HepG2 (cell line): Measurements from ENCODE around the gene USP35. TPM values are rescaled to one million over a fixed set of nuclear protein-coding genes. Genes with fewer than 3 reads are reported as not detected.

Experiments used
- ATAC-seq: fragments of 200-7000 bp; cut with Tn5 transposase; 3 replicates; pipeline ENCODE4 v1.9.1; 2020; ENCODE audit warnings: mild to moderate bottlenecking, moderate library complexity
- BruUV-seq: library from RNA; stranded (reverse); fragments of 400-500 nt; replicated peaks from 2 replicates; lab custom pipeline; 2021; lab: Mats Ljungman, UMichigan
- CTCF ChIA-PET: fragments of 300-600 bp; formaldehyde crosslinking; extraction: SDS; loops from one replicate; lab custom pipeline; 2021; ENCODE audit warnings: low total read pairs, inconsistent platforms, low intra/inter-chr PET ratio; lab: Yijun Ruan, JAX
- POLR2A ChIA-PET: fragments of 350-600 bp; sonication (Branson Sonifier 250); formaldehyde crosslinking; loops from one replicate; lab custom pipeline; 2020; ENCODE audit warnings: antibody characterized with exemption, inconsistent platforms; lab: Yijun Ruan, JAX
- DNase-seq: peaks from one replicate; pipeline ENCODE4 v3.0.0-alpha.2; 2015; ENCODE audit warnings: low spot score
- FAIRE-seq: peaks from 3 replicates; lab custom pipeline; 2011; peaks lifted over from hg19 to GRCh38; lab: Jason Lieb, UNC
- H2AFZ ChIP-seq: one replicate; pipeline ENCODE4 v1.6.1; 2011; ENCODE audit warnings: low read length, inconsistent platforms
- H3K27ac ChIP-seq: fragments of 300-600 bp; 3 replicates; pipeline ENCODE4 v1.8.0; 2011; ENCODE audit warnings: mixed run types, mild to moderate bottlenecking, mixed read lengths, low read length, inconsistent platforms; ENCODE audit not compliant: insufficient read depth; ENCODE audit errors: extremely low read length
- H3K27me3 ChIP-seq, 2 experiments: fragments of 200-600 bp in 1 of 2; 2 replicates in 1 of 2; 3 replicates in 1 of 2; pipeline versions ENCODE4 v1.6.0 to v1.8.0; 2011; ENCODE audit warnings: low read length in 2 of 2, mild to moderate bottlenecking in 2 of 2, moderate library complexity in 2 of 2, inconsistent platforms in 1 of 2; ENCODE audit not compliant: insufficient read depth in 2 of 2, control insufficient read depth in 1 of 2
- H3K36me3 ChIP-seq, 2 experiments: fragments of 200-600 bp in 1 of 2; replicated peaks in 1 of 2; 2 replicates in 1 of 2; 3 replicates in 1 of 2; pipeline versions ENCODE4 v1.5.1 to v1.8.0; 2011; ENCODE audit warnings: low read length in 2 of 2, inconsistent platforms in 1 of 2; ENCODE audit not compliant: insufficient read depth in 2 of 2, control insufficient read depth in 1 of 2
- H3K4me1 ChIP-seq: 2 replicates; pipeline ENCODE4 v1.5.1; 2012; ENCODE audit warnings: low read length, inconsistent platforms; ENCODE audit not compliant: insufficient read depth
- H3K4me2 ChIP-seq: 2 replicates; pipeline ENCODE4 v1.6.0; 2011; ENCODE audit warnings: low read depth, low read length, inconsistent platforms
- H3K4me3 ChIP-seq, 3 experiments: fragments of 200-600 bp in 1 of 3; sonication (generic), shearing (Covaris generic) in 1 of 3; replicated peaks in 1 of 3; 2 replicates each; pipeline ENCODE4 v1.5.1; 2011 to 2016; ENCODE audit warnings: low read length in 3 of 3, inconsistent platforms in 2 of 3, low read depth in 2 of 3, mild to moderate bottlenecking in 2 of 3, control low read depth in 1 of 3, mixed read lengths in 1 of 3; ENCODE audit not compliant: insufficient read depth in 1 of 3
- H3K79me2 ChIP-seq: one replicate; pipeline ENCODE4 v1.6.1; 2011; ENCODE audit warnings: low read length, inconsistent platforms; ENCODE audit not compliant: insufficient read depth
- H3K9ac ChIP-seq: 2 replicates; pipeline ENCODE4 v1.6.0; 2011; ENCODE audit warnings: mild to moderate bottlenecking, low read depth, low read length, inconsistent platforms; ENCODE audit not compliant: insufficient read depth
- H3K9me3 ChIP-seq: 2 replicates; pipeline ENCODE4 v1.5.1; 2012; ENCODE audit warnings: mild to moderate bottlenecking, low read length
- H4K20me1 ChIP-seq: 2 replicates; pipeline ENCODE4 v1.6.0; 2011; ENCODE audit warnings: inconsistent platforms, mild to moderate bottlenecking, low read length, moderate library complexity; ENCODE audit not compliant: insufficient read depth
- AKAP8 ChIP-seq: sonication (generic); formaldehyde crosslinking; IDR thresholded peaks from 2 replicates; pipeline ENCODE4 v1.5.1; 2020; ENCODE audit warnings: mild to moderate bottlenecking, missing genetic modification reagents
- BCLAF1 ChIP-seq: fragments of 450-650 bp; IDR thresholded peaks from 2 replicates; pipeline ENCODE4 v1.6.1; 2017; ENCODE audit warnings: mild to moderate bottlenecking
- CC2D1A ChIP-seq: sonication (generic); formaldehyde crosslinking; IDR thresholded peaks from 2 replicates; pipeline ENCODE4 v1.8.1; 2023; ENCODE audit warnings: mild to moderate bottlenecking, missing genetic modification reagents
- ERF ChIP-seq: IDR thresholded peaks from 2 replicates; pipeline ENCODE4 v1.6.1; 2018; ENCODE audit warnings: missing biosample characterization, missing genetic modification reagents
- HMG20A ChIP-seq: IDR thresholded peaks from 2 replicates; pipeline ENCODE4 v1.6.1; 2016; ENCODE audit warnings: borderline replicate concordance
- IKZF4 ChIP-seq: sonication (generic); formaldehyde crosslinking; IDR thresholded peaks from 2 replicates; pipeline ENCODE4 v1.5.1; 2020; ENCODE audit warnings: borderline replicate concordance, mild to moderate bottlenecking, low read depth, missing genetic modification reagents; ENCODE audit errors: not compliant biosample characterization
- MXD4 ChIP-seq: IDR thresholded peaks from 2 replicates; pipeline ENCODE4 v1.6.1; 2016; ENCODE audit warnings: mild to moderate bottlenecking, missing biosample characterization, missing genetic modification reagents
- RBAK ChIP-seq: sonication (generic); formaldehyde crosslinking; IDR thresholded peaks from 2 replicates; pipeline ENCODE4 v1.5.1; 2020; ENCODE audit warnings: mild to moderate bottlenecking, missing genetic modification reagents
- RFXAP ChIP-seq: sonication (generic); formaldehyde crosslinking; IDR thresholded peaks from 2 replicates; pipeline ENCODE4 v1.4.0; 2020; ENCODE audit warnings: missing genetic modification reagents, borderline replicate concordance
- RXRA ChIP-seq: sonication (generic); formaldehyde crosslinking; IDR thresholded peaks from 2 replicates; pipeline ENCODE4 v1.5.1; 2020; ENCODE audit warnings: missing genetic modification reagents
- SIN3A ChIP-seq: IDR thresholded peaks from 2 replicates; pipeline ENCODE4 v1.6.1; 2011; ENCODE audit warnings: low read depth, mild to moderate bottlenecking, control low read depth, low read length, borderline replicate concordance
- TEAD3 ChIP-seq: optimal IDR thresholded peaks from 2 replicates; pipeline ENCODE3; 2016; ENCODE audit warnings: borderline replicate concordance
- ZBTB7A ChIP-seq: sonication (generic); formaldehyde crosslinking; IDR thresholded peaks from 2 replicates; pipeline ENCODE4 v1.8.0; 2022; ENCODE audit warnings: mild to moderate bottlenecking, missing genetic modification reagents
- ZIK1 ChIP-seq: sonication (generic); formaldehyde crosslinking; IDR thresholded peaks from 2 replicates; pipeline ENCODE4 v1.5.0; 2020; ENCODE audit warnings: mild to moderate bottlenecking, low read depth, missing genetic modification reagents, borderline replicate concordance
- ZNF136 ChIP-seq: sonication (generic); formaldehyde crosslinking; IDR thresholded peaks from 2 replicates; pipeline ENCODE4 v1.8.1; 2022; ENCODE audit warnings: low read depth, mild to moderate bottlenecking, moderate library complexity, missing genetic modification reagents
- ZNF207 ChIP-seq: fragments of 450-650 bp; IDR thresholded peaks from 2 replicates; pipeline ENCODE4 v1.6.1; 2016; ENCODE audit warnings: antibody characterized with exemption, borderline replicate concordance
- ZNF30 ChIP-seq: sonication (generic); formaldehyde crosslinking; IDR thresholded peaks from 2 replicates; pipeline ENCODE4 v1.5.0; 2020; ENCODE audit warnings: mild to moderate bottlenecking, missing genetic modification reagents
- ZNF451 ChIP-seq: sonication (generic); formaldehyde crosslinking; IDR thresholded peaks from 2 replicates; pipeline ENCODE4 v1.5.0; 2020; ENCODE audit warnings: mild to moderate bottlenecking, missing genetic modification reagents
- ZNF746 ChIP-seq: sonication (generic); formaldehyde crosslinking; IDR thresholded peaks from 2 replicates; pipeline ENCODE4 v1.8.0; 2022; ENCODE audit warnings: mild to moderate bottlenecking, missing genetic modification reagents
- ZNF781 ChIP-seq: sonication (generic); formaldehyde crosslinking; IDR thresholded peaks from 2 replicates; pipeline ENCODE4 v1.5.1; 2020; ENCODE audit warnings: borderline replicate concordance, mild to moderate bottlenecking, missing genetic modification reagents; ENCODE audit errors: not compliant biosample characterization
- WGBS: methylation state at CpG from one replicate; pipeline ENCODE4 v1.1.6; 2017; ENCODE audit warnings: low lambda C conversion rate; 5-methylcytosine and 5-hydroxymethylcytosine counted together
- in situ Hi-C: cut with HindIII; loops from 2 replicates; pipeline ENCODE4 v1.10.0; 2017; ENCODE audit warnings: low pct_unique_long_range_greater_than_20kb; ENCODE audit not compliant: extremely low pct_ligation_motif_present
- intact Hi-C: fragments of 100-400 bp; cut with micrococcal nuclease; formaldehyde crosslinking; loops from one replicate; pipeline ENCODE4 v1.10.0; 2022; ENCODE audit not compliant: unreplicated experiment
- polyA plus RNA-seq, 8 experiments: library from polyadenylated mRNA; depleted of rRNA in 3 of 8; stranded (reverse) in 7 of 8; unstranded in 1 of 8; fragments of >200 nt; fragmentation: Illumina TruSeq in 4 of 8; extraction: Trizol in 4 of 8; gene quantifications; 2 replicates each; pipeline versions ENCODE4 v1.2.1 to v1.2.3, GENCODE V29; 2011 to 2016; ENCODE audit warnings: low read depth in 4 of 8, missing spikeins in 1 of 8, mixed read lengths in 1 of 8; ENCODE audit not compliant: insufficient read depth in 1 of 8
- total RNA-seq, 5 experiments: library from RNA; depleted of rRNA; stranded (reverse); fragments of >200 nt; fragmentation: Illumina TruSeq; extraction: Trizol; gene quantifications; 2 replicates each; pipeline ENCODE4 v1.2.3, GENCODE V29; 2016; ENCODE audit warnings: low read depth in 1 of 5
- TF ChIP-seq, protein P1 (sequence below): sonication (generic); formaldehyde crosslinking; IDR thresholded peaks from 2 replicates; pipeline ENCODE4 v1.8.1; 2022; ENCODE audit warnings: low read depth, mild to moderate bottlenecking, missing genetic modification reagents

The USP35 gene
- total and polyA plus RNA-seq, 2 of the 13 experiments (the other 11 are each of a cell fraction or from before 2014, with no cell fraction given) = 4.6 to 7.7 TPM

DNA sequence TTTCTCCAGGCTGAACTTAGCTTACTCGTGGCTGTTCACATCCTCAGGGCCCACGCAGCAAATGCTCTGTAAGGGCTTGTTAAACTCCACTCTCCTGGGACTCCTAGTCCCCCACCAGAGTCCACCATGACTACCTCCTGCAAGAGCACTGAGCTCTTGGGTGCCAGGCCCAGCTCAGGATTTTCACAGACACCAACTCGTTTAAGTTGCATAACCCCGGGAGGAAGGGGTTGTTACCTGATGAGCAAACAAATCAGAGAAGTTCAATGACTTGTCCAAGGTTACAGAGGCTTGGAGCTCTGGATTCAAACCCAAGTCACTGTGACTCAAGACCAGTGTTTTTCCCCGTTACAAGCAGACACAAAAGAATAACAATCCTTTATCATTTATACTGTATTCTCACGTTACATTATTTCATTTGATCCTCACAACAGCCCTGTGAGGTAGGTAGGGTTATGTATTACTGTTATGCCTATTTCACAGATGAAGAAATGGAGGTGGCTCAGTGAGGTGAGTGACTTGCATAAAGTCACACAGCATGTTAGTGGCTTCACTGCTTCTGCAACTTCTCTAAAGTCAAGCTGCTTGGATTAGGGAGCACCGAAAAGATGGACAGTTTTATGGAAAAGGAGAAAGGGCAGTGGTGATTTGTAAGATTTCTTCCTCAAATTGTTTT is 17.7 kb upstream of the USP35 start:
- in situ Hi-C loops = no loop called here
- DNase-seq = peak; percentile 71
- no peak for TF ChIP-seq RBAK (CRISPR knock-in tag)
- no peak for TF ChIP-seq MXD4 (CRISPR knock-in tag)
- TF ChIP-seq ZNF451 (CRISPR knock-in tag) = no peak
- TF ChIP-seq, protein P1, sequence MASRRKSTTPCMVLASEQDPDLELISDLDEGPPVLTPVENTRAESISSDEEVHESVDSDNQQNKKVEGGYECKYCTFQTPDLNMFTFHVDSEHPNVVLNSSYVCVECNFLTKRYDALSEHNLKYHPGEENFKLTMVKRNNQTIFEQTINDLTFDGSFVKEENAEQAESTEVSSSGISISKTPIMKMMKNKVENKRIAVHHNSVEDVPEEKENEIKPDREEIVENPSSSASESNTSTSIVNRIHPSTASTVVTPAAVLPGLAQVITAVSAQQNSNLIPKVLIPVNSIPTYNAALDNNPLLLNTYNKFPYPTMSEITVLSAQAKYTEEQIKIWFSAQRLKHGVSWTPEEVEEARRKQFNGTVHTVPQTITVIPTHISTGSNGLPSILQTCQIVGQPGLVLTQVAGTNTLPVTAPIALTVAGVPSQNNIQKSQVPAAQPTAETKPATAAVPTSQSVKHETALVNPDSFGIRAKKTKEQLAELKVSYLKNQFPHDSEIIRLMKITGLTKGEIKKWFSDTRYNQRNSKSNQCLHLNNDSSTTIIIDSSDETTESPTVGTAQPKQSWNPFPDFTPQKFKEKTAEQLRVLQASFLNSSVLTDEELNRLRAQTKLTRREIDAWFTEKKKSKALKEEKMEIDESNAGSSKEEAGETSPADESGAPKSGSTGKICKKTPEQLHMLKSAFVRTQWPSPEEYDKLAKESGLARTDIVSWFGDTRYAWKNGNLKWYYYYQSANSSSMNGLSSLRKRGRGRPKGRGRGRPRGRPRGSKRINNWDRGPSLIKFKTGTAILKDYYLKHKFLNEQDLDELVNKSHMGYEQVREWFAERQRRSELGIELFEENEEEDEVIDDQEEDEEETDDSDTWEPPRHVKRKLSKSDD (CRISPR knock-in tag) = no peak
- no peak for TF ChIP-seq ZIK1 (CRISPR knock-in tag)
- no peak for TF ChIP-seq AKAP8 (CRISPR knock-in tag)
- no peak for TF ChIP-seq ZNF136 (CRISPR knock-in tag)
- TF ChIP-seq SIN3A = no peak
- peak; percentile 72; the same call in 1 of the 2 replicates for TF ChIP-seq RXRA (CRISPR knock-in tag)
- no peak for TF ChIP-seq ZBTB7A (CRISPR knock-in tag)
- TF ChIP-seq HMG20A = peak; percentile 95
- no peak for TF ChIP-seq IKZF4 (CRISPR knock-in tag)
- no peak for TF ChIP-seq ZNF746
- no peak for TF ChIP-seq CC2D1A (CRISPR knock-in tag)
- no peak for TF ChIP-seq BCLAF1
- TF ChIP-seq RFXAP (CRISPR knock-in tag) = no peak
- TF ChIP-seq ZNF207 = no peak
- TF ChIP-seq ERF (CRISPR knock-in tag) = no peak
- no peak for TF ChIP-seq ZNF781 (CRISPR knock-in tag)
- TF ChIP-seq ZNF30 = no peak
- TF ChIP-seq TEAD3 = no peak

More for the DNA sequence above, 17.7 kb upstream of the USP35 start:
- H3K4me1 ChIP-seq = peaks cover 38% of the 10 kb centered on the region
- peaks cover 4 to 5% of the 10 kb centered on the region in 2 experiments; a peak in 2 of 5 replicates for H3K36me3 ChIP-seq
- H3K9me3 ChIP-seq = no peaks in the 10 kb centered on the region
- intact Hi-C loops = no loop called here
- no peak overlapping the region for H3K4me3 ChIP-seq
- 28% methylated on average over 7 of the region's 7 CpGs for WGBS
- H3K27ac ChIP-seq = no peak overlapping the region
- ATAC-seq (peak; percentile 61), FAIRE-seq (peak; percentile 64)
- peak overlapping the region; percentile 21; the same call in 1 of the 2 replicates for H3K4me2 ChIP-seq
- H3K9ac ChIP-seq = no peak overlapping the region
- no peaks in the 10 kb centered on the region for H3K79me2 ChIP-seq
- POLR2A ChIA-PET = interaction anchor here (0.7 to 2.0 kb wide), 13 partner anchors 9 to 120 kb away, joined by 3 to 15 read pairs (median 3); partner anchors contain the start of genes ALG8 and KCTD21
- no peaks in the 10 kb centered on the region for H3K27me3 ChIP-seq
- no peaks in the 10 kb centered on the region; the same call in 1 of the 2 replicates for H4K20me1 ChIP-seq
- BruUV-seq = no TSS peak
- CTCF ChIA-PET = no interaction called here
- no peak overlapping the region for H2AFZ ChIP-seq
